ENCODE data around the gene PPP4R4.
A peak's percentile ranks its signal among the peaks of the same experiment; 100 is the strongest.

PPP4R4 gene, protein sequence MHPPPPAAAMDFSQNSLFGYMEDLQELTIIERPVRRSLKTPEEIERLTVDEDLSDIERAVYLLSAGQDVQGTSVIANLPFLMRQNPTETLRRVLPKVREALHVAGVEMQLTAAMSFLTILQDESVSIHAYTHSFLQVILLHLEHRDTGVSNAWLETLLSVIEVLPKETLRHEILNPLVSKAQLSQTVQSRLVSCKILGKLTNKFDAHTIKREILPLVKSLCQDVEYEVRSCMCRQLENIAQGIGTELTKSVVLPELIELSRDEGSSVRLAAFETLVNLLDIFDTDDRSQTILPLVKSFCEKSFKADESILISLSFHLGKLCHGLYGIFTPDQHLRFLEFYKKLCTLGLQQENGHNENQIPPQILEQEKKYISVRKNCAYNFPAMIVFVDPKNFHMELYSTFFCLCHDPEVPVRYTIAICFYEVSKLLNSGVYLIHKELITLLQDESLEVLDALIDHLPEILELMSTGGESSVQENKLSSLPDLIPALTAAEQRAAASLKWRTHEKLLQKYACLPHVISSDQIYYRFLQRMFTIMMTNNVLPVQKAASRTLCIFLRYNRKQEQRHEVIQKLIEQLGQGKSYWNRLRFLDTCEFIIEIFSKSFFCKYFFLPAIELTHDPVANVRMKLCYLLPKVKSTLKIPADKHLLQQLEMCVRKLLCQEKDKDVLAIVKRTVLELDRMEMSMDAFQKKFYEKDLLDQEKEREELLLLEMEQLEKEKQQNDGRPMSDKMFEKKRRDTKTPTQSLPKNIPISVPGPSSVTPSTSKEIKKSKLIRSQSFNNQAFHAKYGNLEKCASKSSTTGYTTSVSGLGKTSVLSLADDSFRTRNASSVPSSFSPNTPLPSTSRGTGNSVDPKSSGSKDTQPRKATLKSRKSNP

DNA sequence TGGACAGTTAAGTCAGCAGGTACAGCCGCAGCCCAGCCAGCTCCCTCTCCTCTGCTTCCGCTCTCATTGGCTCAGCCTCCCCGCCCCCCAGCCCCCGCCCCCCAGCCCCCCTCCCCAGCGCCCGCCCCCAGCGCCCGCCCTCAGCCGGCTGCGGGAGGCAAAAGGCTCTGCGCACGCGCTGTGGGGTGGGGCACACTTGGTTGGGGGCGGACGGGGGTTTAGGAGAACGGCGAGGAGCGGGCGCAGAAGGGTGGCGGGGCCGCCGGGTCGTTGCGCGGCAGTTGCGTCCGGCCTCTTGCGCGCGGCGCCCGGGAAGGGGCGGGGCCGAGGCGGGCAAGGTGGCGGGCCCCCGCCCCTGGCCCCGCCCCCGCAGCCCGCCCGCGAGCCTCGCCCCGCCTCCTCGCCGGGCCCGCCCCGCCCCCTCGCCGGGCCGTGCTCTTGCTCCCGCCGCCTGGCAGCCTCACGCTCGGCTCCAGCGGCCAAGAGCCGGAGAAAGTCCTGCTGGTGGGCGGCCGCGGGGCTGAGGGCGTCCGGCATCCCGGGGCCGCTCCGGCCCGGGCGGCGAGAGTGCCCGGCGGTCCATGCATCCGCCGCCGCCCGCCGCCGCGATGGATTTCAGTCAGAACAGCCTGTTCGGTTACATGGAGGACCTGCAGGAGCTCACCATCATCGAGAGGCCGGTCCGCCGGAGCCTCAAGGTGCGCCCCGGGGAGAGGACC lies at the start of gene PPP4R4:
PPP4R4 (plus strand) TSS at position 438 of the 719 bp plus-strand sequence; CDS start at position 582, 144 bp downstream.
- no peak for DNase-seq (ENCODE audit: low read depth)

DNA sequence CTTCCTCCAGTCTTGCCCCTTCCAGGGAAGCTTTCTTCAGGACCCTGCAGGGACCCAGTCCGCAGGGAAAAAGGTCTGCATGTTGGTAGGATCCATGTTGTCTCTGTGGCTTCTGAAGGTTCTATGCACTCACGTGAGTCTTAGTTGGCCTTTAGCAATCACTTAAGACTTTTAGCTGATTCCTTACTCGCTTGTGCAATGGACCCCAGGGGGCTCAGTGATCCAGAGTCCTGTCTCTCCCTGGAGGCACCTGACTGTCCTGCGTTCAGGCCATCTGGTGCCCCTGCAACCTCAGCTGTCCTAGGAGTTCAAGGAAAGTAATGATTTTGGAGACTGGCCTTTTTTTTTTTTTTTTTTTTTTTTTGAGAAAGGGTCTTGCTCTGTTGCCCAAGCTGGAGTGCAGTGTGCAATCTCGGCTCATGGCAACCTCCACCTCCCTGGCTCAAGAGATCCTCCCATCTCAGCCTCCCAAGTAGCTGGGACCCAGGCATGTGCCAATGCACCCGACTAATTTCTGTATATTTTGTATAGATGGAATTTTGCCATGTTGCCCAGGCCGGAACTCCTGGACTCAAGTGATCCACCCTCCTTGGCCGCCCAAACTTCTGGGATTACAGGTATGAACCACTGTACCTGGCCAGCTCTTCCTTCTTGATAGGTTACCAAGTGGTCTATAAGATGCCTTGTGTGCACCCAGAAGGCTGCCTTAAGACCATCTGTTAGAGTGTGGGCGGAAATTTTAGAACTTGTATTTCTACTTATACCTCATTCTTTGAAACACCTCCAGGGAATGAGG lies 49.3 kb upstream of the PPP4R4 start:
- no peak for DNase-seq (ENCODE audit: low read depth)

DNA sequence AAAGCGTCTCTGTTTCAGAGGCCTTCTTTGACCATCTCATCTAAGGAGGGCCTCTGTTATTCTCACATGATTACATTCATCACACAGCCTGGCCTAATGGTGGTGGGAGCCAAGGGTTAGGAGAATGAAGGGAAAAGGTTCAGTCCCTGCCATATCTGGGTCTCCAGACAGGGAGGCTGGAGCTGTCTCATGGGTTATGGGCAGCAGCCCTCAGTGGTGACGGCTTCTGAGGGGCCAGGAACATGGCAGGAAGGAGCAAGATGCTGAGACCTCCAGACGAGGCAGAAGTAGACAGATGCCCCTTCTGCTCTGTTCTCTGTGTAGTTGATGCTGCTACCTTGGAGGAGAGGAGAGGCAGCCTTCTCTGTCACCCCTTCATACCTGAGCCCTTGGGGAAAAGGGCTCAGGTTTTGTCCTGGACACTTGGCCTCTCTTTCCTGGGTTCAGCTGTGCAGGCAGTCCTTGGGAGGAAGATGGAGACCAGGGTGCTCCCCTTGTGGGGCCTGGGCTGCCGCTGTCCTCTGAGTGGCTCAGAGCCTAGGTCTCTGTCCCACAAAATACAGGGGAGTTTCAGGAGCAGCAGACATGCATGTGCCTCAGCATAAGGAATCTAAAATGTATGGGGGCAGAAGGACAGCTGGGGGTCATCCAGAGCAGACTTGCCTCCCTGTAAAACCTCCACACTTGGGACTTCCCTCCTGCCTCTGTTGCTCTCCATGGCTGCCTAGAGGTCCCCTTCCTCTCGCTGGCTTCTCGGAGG lies 48.3 kb upstream of the PPP4R4 start:
- DNase-seq (ENCODE audit: low read depth): no peak

DNA sequence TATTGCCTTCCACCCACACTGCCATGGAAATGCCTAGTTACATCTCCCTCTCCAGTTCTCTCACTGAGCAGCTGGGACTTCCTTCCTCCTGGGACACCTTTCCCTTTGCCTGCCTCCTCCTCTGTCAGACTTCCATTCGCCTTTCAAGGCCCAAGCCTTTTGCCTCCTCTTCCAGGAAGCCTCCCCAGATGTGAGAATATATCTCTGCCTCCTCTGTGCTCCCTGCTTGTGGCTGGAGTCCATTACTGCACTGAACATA lies 47.8 kb upstream of the PPP4R4 start:
- no peak for DNase-seq (ENCODE audit: low read depth)

DNA sequence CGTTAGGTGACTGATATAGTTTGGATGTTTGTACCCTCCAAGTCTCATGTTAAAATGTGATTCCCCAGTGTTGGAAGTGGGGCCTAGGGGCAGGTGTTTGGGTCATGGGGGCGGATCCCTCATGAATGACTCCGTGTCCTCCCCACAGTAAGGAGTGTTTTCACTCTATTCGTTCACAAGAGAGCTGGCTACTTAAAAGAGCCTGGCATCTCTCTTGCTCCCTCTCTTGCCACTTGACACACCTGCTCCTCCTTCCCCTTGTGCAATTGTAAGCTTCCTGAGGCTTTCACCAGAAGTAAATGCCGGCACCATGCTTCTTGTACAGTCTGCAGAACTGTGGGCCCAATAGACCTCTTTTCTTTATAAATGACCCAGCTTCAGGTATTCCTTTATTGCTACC lies 47.3 kb upstream of the PPP4R4 start:
- DNase-seq (ENCODE audit: low read depth): no peak

DNA sequence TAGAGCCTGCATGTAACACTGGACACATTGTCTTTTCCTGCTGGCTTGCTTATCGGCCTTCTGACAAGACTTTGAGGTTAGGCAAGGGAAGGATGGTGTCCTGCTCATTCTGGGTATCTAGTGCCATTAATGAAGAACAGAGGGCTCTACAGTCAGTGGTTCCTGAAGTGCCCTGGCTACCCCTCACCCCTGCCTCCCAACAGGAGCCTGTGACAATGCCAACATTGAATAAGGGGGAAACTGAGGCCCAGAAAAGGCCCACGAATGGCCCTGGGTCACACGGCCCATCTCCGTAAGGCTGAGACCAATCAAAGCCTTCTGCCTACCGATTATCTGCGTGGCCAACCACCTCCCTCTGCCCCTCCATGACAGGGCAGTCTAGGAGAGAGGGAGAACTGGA lies 46.8 kb upstream of the PPP4R4 start:
- DNase-seq (ENCODE audit: low read depth): no peak

DNA sequence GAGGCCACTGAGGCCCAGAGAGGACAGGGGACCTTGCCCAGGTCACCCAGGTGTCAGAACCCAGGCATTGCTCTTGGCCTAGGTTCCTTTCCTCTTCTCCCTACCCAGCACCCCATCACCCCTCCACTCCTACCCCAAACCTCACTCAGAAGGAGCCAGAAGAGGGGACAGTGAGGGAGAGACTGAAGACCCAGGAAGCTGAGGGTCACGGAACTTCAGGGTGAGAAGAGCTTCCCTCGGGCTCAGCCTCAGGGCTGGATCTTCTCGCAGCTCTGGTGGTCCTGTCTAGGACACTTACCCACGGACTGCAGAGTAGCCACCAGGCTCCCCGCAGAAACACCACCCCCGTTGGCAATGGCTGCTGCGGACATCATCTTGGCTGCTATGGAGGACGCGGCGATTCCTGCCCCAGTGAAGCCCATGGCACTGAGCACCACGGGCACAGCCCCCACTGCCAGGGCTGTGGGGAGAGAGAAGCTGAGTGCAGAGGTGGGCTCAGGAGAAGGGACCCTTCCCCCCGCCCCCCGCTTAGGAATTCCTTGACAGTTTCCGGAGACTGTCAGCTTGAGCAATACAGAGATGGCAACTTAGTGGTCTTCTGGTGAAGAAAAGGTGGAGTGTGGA lies 45.8 kb upstream of the PPP4R4 start:
- DNase-seq (ENCODE audit: low read depth): no peak

DNA sequence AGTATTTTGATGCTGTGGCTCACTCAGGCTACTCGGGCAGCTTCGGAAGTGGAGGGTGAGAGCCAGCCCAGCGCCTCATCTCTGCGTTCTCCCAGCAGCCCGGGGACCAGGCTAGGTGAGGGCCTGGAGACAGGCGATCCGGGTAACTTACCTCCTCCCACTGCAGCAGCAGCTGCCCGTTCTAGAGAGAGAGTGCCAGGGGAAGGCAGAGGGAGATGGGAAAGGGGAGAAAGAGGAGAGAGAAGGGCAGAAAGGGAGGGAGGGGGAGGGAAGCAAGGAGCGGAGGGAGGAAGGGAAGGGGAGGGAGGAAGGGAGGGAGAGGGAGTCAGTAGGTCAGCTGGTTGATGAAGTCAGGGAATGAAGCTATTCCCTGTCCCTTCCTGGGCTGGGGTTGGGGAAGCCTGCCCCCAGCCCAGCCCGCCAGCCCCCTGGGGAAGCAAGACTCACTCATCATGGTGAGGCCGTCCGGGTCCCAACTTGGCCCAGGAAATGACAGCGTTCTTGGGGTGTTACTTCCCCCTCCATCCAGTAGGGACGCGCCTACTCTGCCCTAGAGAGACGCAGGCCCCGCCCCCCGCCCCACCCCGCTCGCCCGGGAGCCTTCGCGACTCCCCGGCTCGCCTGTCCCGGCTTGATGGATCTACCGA lies 44.9 kb upstream of the PPP4R4 start, which contains the start of gene IFI27L2:
IFI27L2 (minus strand) TSS at position 494 of the 647 bp plus-strand sequence; CDS start at position 454, 40 bp downstream.
- DNase-seq (ENCODE audit: low read depth): peak; percentile 49

DNA sequence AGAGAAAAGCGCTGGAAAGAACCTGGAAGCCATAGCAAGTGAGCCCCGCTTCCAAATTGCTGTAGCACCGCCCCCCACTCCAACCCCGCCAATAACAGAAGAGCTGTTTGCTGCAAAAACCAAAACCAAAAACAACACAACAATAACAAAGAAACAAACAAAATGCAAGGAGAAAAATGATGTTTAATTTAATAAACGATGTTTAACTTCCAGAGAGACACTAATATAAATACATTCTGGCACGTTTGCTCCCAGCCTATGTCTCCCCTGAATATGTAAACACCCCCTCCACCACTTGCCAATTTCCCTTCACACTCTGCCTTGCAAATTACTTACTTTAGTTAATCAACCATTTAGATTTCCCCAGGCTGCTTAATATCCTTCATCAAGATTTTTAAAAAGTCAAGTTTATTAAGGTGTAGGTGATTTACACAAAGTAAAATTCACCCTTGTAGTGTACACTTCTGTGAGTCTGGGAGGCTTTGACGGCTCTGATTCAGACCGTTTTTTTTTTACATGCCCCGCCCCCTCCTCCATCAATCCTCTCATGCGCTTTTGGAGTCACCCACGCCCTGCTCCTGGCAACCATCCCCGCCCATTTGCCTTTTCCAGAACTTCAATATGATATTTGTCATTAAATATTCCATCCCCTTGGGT lies 44.2 kb upstream of the PPP4R4 start:
- DNase-seq (ENCODE audit: low read depth): peak; percentile 37

DNA sequence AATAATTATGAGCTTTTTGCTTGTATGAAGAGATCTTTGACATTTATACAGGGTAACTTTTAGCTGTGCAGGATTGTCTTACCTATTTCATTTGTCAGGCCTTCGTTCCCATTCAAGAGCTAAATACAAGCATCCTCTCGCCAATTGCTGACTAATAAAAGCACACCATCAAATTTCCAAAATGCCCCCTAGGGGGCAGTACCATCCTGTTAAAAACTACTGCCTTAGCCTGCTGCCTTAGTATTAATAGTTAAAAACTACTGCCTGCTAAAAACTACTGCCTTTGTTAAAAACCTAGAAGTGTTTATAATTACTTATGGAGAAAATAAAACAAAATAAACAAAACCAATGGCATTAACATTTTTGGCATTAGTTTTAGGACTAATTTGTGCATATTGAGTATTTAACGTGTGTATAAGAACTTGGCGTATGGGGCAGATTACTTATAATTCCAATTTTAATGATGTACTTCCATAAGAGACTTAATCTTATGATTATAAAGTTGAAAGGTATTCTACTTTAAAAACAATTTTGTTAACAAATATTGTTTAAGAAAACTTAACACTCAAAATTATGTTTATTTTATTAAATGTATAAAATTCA lies 41.7 kb upstream of the PPP4R4 start:
- DNase-seq (ENCODE audit: low read depth): peak; percentile 28

DNA sequence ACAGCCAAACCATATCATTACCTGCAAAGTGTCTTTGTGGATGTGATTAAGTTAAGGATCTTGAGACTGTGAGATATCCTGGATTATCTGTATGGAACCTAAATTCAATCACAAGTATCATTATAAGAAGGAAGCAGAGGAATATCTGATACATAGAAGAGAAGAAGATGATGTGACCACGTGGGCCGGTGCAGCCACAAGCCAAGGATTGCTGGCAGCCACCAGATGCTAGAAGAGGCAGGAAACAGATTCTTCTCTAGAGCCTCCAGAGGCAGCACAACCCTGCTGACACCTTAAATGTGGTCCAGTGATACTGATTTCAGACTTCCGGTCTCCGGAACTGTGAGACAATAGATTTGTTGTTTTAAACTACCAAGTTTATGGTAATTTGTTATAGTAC lies 38.6 kb upstream of the PPP4R4 start:
- no peak for DNase-seq (ENCODE audit: low read depth)

DNA sequence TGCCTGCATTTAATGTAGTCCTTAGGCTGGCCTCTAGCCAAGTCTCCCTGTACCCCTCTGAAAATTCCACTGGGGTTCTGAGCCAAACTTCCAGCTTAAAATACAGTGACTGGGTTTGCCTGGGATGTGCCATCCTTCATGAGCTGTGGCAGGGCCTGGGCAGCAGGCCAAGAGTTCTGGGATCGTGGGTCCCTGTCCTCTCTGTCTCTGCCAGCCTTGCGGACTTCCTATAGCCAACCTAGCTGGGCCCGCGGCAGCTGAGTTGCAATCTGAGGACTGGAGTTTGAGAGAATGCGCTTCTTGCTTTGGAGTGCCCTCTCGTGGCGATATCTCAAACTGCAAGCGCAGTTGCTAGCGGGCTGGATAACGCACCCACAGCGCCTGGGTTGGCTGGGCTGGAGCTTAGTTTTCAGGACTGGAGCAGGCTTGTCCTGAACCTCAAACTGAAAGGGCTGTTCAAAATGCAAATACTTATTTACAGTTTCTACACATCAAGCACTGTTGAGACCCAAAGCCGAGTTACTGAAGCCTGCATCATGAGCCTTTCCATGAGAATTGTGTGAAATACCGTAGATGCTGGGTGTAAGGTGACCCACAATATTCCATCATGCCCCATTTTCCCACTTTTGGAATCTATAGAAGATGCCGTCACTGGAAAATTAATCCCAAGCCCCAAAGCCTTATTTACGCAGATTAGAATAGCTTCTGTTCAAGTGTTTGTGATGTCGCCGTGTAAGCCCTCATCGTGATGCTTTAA lies 37.4 kb upstream of the PPP4R4 start:
- DNase-seq (ENCODE audit: low read depth): peak; percentile 53

DNA sequence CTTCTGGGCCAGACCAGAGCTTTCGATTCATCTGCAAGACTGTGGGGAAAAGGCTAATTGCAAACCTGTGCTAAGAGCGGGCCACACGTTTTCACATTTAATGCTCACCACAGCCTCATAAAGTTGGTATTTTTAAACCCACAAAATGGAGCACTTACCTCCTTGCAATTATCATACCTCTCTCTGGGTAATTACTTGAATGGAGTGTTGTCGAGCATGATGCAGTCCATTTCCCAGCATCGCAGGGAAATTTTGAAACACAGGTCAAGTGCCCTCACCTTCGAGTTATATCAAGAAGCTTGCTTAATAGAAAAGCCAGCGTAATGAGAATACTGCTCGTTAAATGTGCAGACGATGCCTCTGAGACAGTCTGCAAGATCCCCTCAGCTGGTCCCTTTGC lies 35.9 kb upstream of the PPP4R4 start:
- DNase-seq (ENCODE audit: low read depth): no peak

DNA sequence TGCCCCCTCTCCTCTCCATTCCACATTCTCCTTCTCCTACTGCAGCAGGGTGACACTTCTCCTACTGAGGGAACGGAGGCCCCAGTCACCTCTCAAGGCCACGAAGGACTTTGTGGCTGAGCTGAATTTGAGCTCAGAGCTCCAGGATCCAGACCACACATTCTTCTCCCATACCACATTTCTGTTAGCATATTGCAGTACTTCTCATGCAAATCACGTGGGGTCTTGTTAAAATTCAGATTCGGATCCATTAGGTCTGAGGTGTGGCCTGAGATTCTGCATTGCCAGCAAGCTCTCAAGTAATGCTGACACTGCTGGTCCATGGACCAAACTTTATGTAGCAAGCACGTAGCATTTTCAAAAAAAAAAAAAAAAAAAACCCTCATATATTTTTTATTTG lies 35.1 kb upstream of the PPP4R4 start:
- DNase-seq (ENCODE audit: low read depth): no peak

DNA sequence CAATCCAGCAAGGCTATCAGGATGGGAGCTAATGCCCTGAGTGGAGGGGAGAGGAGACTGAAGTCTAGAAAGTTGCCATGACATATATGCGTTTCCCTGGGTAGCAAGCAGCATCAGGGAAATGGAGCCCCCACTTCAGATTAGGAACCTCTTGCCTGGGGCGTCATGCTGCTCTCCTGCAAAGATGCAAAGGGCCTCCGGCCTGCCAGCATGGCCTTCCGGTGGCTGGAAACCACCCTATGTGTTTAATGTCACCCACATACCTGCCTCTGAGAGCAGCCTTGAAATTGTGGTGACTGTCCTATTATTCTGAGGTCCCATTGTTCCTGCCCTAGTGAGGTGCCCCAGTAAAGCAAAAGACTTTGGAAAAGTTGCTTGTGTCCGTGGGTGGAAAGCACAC lies 34.7 kb upstream of the PPP4R4 start:
- DNase-seq (ENCODE audit: low read depth): no peak

DNA sequence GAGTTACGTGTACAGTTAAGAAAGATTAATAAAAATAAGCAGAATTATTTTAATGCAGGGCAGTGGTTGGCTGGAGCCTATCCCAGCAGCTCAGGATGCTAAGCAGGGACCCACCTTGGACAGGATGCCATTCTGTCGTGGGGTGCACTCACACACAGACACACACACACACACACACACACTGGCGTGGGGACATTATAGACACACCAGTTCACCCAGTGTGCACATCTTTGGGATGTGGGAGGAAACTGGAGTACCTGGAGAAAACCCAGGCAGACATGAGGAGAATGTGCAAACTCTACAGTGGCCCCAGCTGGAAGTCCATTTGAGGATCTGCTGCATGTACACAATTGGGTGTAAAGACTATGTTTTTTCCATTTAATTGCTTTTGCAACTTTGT lies 31.9 kb upstream of the PPP4R4 start:
- DNase-seq (ENCODE audit: low read depth): no peak

DNA sequence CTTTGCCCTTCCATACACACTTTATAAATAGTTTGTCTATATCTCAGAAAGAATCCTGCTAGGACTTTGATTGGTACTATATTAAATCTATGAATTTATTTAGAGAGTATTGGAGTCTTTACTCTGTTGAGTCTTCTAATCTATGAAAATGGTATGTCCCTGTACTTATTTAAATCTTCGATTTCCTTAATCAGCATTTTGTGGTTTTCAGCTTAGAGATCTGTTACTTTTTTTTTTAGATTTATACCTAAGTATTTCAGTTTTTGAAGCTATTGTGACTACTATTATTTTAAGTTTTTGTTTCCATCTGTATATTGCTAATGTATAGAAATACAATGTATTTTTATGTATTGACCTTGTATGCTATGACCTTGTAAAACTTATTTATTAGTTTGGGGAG lies 31.3 kb upstream of the PPP4R4 start:
- DNase-seq (ENCODE audit: low read depth): no peak

DNA sequence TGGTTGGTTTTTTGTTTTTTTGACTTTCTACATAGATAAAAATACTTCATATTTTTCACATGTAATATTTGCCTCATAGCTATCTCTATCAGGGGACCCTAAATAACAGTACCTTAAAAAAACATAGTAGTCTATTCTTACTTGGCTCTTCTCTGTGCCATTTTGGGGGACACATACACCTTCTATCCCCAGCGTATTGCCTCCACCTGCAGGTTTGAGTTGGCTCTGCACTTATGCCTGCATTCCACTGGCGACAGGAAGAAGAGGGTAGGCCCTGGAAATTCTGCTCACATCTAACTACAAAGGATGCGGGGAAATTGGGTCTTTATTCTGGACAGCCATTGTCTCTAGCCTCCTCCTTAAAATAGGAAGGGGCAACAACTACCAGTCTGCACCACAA lies 30.9 kb upstream of the PPP4R4 start:
- no peak for DNase-seq (ENCODE audit: low read depth)

Data from HS-5 (cell line).